Head of caudate nucleus (tissue), 42 donors: Measurements from ENCODE around the gene DLGAP4.

Experiments used
- DNase-seq, 42 donors: peaks; one replicate each; pipeline versions ENCODE4 v3.0.0 to v3.0.0-alpha.2; 2020 to 2021; ENCODE audit warnings: mixed read lengths in 7 of 42
- intact Hi-C: fragments of 100-400 bp; cut with DNase I; formaldehyde crosslinking; loops from one replicate; pipeline ENCODE4 v1.15.0; 2022

DLGAP4 gene

DNA sequence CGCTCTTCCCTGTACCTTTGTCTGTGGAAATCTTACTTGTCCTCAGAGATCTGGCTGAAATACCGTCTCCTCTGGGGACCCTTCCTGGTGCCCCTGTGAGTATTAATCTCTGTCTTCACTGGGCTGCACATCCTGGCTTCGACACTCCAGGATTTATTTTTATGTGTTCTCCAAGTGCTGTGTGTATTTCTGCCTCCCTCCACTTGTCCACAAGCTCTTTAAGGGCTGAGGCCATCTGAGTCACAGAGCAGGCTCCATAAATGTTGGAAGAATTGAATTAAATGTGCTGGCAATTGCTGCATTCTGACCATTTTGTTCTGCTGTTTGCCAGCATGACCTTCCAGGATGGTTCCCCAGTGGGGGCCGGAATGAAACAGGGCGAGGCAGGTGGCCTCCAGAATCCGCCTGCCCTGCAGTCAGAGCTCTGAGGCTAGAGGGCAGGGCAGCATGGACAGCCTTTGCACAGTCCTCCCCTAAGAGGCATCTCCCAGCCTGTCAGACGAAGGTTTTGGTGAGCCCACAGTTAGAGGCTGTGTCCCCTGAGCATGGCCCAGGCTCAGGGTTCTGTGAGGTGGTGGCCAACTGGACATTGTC is 105.8 kb downstream of the DLGAP4 start:
- intact Hi-C loops, result no loop called here
- no peak for DNase-seq

DNA sequence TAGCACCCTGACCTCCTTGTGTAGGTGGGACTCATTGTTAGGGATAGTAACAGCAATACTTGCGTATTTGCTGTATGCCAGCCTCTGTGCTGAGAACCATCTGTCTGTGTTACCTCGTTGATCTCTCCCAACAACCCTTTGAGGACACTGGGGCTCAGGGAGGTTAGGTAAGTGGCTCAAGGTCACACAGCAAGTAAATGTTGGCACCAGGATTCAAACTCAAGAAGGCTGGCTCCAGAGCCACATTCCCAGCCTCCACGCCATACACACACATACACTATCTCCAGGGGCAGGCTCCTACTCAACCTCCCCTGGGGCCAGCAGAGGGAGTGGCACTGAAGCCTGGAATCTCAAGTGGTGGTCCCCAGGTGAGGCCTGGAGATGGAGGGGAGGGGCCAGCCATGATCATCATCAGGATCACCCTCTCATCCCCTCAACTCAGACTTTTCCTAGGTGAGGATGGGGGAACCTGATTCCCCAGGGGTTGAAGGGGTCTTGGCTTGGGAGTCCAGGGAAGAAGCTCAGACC is 109.4 kb downstream of the DLGAP4 start:
- intact Hi-C loops, result no loop called here
- no peak for DNase-seq

DNA sequence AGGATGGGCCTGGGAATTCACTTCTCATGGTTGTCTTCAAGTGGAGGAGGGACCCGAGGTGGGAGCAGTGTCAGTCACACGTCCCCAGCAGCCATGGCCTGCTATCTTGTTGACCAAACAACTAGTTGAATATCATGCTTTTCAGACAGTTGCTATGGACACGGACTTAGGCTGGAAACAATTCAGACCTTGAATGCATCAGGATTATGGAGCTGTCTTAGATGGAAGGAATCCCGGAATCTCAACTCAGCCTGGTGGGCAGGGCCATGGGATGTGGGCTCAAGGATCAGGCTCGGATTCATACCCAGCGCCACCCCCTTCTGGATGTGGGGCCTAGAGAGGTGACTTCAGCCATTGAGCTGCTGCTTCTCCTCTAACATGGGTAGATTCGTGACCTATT is 112.6 kb downstream of the DLGAP4 start:
- no peak for DNase-seq
- intact Hi-C loops, result no loop called here

DNA sequence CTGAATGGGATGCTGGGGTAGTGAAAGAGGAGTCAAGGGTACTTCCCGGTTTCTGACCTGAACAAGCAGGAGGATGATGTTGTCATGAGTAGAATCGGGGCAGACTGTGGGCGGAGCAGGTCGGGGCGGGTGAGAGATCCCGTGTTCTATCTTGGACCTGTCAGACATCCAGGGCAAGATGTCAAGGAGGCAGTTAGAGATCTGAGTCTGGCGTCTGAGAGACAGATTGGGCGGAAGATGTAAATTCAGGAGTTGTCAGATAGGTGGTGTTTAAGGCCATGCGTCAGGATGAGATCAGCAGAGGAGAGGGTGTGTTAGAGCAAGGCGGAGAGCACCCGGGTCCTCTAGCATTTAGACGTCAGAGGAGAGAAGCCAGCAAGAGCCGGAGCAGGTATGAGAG is 115.5 kb downstream of the DLGAP4 start:
- DNase-seq, result peak in 30 of 42 donors; percentile 14 to 77 (median 42)
- intact Hi-C loops, result no loop called here

DNA sequence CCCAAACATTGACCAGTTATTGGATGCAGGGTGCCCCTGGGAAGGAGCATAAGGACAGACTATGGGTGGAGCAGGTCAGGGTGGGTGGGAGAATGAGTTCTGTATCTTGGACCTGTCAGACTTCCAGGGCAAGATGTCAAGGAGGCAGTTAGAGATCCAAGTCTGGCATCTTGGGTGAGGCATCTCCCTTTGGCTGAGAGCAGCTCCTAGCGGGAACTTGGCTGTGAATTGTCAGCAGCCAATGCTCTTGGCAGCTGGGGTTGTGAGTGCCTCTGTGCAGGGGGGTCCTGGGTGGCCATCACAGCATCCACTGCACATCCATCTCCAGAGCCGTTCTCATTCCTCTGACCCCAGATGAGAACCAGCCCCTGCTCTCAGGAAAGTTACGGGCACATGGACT is 118.2 kb downstream of the DLGAP4 start:
- DNase-seq, result no peak
- intact Hi-C loops, result no loop called here

DNA sequence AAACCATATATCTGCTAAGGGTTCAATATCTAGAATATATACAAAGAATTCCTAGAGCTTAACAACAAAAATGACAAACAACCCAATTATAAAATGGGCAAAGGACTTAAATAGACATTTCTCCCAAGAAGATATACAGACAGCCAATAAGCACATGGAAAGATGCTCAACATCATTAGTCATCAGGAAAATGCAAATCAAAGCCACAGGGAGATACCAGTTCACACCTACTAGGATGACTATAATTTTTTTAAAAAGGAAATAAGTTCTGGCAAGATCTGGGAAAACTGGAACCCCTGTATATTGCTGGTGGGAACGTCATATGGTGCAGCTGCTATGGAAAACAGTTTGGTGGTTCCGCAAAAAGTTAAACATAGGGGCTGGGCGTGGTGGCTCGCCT is 119.0 kb downstream of the DLGAP4 start:
- no peak for DNase-seq
- intact Hi-C loops, result no loop called here

DNA sequence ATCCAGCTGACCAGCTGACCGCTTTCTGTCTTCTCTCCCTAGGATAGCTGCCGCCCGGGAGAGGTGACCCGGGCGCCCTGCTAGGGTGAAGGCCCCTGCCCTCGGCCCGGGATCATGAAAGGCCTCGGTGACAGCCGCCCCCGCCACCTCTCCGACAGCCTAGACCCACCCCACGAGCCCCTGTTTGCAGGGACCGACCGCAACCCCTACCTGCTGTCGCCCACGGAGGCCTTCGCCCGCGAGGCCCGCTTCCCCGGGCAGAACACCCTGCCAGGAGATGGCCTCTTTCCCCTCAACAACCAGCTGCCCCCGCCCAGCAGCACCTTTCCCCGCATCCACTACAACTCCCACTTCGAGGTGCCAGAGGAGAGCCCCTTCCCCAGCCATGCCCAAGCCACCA is 125.5 kb downstream of the DLGAP4 start:
- no peak for DNase-seq
- intact Hi-C loops, result no loop called here

DNA sequence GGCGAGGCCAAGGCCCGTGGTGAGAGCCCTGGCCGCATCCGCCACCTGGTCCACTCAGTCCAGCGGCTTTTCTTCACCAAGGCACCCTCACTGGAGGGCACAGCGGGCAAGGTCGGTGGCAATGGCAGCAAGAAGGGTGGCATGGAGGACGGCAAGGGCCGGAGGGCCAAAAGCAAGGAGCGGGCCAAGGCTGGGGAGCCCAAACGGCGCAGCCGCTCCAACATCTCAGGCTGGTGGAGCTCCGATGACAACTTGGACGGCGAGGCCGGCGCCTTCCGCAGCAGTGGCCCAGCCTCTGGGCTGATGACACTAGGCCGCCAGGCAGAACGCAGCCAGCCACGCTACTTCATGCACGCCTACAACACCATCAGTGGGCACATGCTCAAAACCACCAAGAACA is 126.0 kb downstream of the DLGAP4 start:
- intact Hi-C loops, result no loop called here
- DNase-seq, result no peak

DNA sequence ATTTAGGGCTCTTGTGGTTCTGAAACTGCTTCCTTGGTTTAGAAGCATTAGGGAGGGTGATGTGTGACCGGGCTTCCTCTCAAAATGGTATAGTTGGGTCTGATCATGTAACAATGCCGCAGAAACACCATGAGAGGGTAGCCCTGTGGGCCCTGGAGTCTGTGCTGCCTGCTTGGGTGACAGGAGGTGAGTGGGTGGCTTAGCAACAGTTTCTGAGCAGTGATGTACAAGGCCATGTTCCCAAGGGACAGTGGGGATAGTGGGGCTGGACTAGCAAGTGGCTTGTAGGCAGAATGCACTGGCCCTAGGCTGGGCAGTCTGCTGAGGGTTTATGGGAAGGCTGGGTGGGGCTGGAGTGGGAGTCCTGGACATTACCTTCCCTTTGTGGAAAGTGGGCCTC is 128.2 kb downstream of the DLGAP4 start:
- peak in 1 of 42 donors; percentile 38 for DNase-seq
- intact Hi-C loops, result no loop called here

DNA sequence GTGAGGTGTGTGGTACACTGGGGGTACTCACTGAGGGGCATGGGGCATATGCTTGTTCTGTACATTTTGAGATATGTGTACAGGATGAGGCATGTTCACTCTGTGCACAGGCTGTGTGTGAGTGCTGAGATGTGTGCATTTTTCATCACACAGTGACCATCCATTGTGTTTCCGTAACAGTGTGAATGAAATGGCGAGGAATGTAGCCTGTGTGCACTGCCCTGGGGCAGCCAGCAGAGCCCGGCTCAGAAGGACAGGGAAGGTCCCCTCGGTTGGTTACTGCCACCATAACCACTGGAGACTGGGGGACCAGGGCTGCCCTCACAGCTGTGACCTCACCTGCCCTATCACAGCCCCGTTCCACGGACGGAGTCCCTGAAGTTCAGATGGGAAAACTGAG is 129.0 kb downstream of the DLGAP4 start:
- intact Hi-C loops, result no loop called here

DNA sequence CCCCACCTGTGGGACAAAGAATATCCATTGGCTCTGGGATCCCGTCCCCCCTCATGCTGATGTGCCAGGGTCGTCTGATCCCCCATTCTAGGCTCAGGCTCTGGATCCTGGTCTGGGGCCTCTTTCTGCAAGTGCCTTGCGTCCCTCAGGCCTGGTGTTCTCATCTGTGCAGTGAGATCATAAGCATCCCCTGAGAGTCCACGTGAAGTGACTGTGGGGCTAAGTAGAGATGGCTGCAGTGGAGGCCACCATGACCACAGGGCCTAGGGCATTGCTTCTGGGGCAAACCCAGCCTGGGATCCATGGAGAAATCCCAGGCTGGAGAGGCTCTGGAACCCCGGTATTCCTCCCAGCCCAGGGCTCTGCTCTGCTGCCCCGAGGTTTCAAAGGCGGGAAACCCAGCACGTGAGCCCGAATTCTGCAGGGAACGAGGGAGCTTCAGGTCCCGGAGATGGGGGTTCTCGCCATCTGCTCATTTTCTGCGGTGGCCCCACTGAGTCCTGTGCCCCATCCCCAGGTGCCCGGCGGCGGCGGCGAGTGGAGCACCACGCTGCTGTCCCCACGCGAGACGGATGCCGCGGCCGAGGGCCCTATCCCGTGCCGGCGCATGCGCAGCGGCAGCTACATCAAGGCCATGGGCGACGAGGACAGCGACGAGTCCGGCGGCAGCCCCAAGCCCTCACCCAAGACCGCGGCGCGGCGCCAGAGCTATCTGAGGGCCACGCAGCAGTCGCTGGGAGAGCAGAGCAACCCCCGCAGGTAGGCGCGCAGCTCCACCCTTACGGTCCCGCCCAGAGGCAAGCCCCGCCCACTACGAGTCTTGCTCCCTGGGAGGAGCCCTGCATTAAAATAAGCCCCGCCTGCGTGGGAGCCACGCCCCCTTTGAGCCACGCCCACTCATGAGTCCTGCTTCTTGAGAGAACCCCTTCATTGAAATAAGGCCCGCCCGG is 129.7 kb downstream of the DLGAP4 start:
- intact Hi-C loops, result no loop called here
- peak; percentile 30 to 84 (median 66) for DNase-seq

More for the DNA sequence above, 129.0 kb downstream of the DLGAP4 start:
- no peak for DNase-seq

DNA sequence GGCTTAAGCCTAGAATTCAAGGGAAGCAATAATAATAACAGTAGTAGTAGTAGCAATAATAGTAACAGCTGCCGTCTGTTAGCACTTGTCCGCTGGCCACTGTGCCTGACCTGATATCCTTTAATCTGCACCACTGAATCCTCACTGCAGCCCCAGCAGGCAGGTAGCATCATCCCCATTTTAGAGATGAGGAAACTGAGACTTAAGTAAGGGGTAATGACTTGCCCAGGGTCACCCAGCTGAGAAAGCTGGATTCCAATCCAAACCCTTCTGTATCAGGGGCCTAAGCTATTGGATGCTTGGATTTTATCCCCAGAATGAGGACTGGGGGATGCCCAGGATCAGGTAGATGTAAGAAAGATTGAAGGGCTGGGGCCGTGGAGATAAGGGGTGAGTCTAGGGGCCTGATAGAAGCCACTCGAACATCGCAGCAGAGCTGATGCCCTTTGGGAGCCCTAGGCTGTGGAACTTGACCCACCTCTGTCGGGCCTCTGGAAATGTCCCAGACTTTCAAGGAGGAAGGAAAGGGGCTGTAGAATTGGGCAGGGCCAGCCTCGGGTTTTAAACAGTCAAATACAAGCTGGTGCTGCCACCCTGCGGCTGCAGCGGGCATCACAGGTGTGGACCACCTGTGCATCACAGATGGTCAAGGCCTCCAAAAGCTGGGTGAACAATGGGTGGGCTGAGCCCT is 133.0 kb downstream of the DLGAP4 start:
- DNase-seq, result peak; percentile 40 to 88 (median 75)
- intact Hi-C loops, result no loop called here

DNA sequence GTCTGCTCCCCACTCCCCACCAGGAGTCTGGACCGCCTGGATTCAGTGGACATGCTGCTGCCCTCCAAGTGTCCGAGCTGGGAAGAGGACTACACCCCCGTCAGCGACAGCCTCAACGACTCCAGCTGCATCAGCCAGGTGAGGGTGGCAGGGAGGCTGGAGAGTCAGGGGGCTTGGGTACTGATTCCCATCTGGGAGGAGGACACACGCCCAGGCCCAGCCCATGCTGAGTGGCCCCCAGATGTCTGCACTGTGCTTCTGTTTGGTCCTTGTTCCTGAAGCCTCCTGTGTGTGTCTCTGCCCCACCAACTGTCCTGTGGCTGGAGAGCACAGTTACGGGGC is 133.6 kb downstream of the DLGAP4 start:
- intact Hi-C loops, result no loop called here

DNA sequence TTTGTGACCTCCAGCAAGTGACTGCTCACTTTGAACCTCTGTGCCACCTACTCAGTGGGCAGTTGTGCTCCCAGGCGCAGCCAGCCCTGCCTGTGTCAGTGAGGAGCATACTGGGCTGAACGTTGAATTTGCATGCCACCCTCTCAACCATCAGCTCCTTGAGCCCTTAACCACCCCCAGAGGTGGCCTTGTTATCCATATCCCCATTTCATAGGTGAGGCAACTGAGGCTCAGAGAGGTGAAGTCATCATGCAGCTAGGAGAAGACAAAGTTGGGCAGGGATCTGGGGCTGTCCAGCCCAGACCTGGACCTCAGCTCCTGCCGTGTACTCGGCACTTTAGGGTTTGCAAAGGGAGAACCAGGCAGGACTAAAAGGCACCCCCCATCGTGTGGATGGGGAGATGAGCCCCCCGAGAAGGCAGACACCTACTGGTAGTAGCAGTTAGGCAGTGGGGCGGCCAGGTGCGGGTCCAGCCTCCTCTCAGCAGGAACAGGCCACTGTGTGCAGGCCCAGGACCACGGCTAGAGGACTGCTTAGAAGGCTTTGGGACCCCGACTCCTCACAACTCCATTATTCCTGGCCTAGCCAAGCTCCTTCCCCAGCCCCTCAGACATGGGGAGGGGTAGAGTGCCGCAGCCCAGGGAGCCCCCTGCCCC is 134.4 kb downstream of the DLGAP4 start:
- intact Hi-C loops, result no loop called here
- no peak for DNase-seq

More for the DNA sequence above, 133.6 kb downstream of the DLGAP4 start:
- no peak for DNase-seq

DNA sequence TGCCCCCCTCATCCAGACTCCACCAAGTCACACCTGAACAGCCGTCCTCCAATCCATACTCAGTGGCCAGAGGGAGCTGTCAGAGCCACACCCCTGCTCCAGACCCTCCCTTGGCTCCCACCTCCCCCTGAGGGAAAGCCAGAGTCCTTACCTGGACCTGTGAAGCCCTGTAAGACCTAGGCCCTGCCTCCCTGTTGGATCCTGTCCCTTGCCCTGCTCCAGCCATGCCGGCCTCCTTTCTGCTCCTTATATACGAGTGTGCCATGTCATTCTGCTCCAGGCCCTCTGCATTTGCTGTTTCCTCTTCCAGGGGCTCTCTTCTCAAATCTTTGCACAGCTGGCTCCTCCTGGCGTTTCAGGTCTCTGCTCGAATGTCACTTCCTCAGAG is 134.9 kb downstream of the DLGAP4 start:
- no peak for DNase-seq
- intact Hi-C loops, result no loop called here

DNA sequence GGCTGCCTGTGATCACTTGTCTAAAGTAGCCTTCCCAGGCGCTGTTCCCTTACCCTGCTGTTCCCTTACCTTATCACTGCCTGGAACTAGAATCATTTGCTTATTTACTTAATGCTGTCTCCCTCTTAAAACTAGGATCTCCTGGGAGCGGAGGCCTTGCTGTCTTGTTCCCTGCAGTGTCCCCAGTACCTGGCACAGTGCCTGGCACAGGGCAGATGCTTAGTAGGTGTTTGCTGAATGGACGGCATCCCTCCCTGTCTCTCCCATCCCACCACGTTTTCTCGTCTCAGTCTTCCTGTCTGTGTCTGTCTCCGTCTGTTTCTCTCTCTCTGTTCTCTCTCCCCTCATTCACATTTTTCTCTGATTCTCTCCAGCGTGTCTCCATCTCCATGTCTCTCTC is 135.3 kb downstream of the DLGAP4 start:
- no peak for DNase-seq
- intact Hi-C loops, result no loop called here

DNA sequence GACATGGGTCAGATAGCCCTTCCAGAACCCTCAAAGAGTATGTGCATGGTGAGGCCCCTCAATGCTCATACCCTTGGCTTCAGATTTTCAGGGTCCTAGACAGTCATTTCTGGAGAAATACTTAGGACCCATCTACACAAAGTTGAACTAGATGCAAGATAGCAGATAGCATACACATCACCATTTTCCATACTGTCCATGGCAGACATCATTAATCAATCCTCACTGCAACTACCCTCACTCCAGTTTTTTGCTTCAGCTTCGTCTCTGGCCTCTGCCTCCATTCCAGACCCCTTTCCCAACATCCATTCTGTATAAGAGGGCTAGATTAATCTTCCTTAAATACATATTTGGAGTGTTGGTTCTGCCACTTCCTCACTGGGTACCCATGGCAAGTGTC is 139.7 kb downstream of the DLGAP4 start:
- intact Hi-C loops, result no loop called here
- DNase-seq, result no peak

DNA sequence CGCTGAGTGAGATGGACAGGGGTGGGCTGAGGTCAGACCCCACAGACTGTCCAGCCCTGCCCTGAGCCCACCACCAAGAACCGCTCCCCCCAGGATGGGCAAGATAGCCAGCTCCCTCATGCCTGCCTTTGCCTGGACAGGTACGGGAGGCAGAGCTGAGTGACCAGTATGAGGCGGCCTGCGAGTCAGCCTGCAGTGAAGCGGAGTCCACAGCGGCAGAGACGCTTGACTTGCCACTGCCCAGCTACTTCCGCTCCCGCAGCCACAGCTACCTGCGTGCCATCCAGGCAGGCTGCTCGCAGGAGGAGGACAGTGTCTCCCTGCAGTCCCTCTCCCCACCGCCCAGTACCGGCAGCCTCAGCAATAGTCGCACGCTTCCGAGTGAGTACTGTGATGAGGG is 140.4 kb downstream of the DLGAP4 start:
- intact Hi-C loops, result no loop called here
- no peak for DNase-seq

DNA sequence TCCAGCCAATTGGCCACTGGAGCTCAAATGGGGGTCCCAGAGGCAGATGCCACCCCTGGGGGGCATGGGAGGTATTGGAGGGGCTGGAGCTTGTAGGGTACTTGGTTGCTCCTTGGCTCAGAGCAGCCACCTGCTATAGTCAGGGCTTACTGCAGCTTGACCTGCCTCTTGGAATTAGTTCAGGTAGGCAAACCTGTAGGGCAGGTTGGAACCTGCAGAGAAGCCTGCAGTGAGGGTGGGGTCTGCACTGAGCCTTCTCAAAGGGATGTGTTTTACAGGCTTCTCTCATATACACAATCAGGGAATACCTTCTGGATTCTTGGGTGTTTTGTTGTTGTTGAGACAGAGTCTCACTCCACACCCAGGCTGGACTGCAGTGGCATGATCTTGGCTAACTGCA is 141.0 kb downstream of the DLGAP4 start:
- intact Hi-C loops, result no loop called here
- DNase-seq, result no peak

DNA sequence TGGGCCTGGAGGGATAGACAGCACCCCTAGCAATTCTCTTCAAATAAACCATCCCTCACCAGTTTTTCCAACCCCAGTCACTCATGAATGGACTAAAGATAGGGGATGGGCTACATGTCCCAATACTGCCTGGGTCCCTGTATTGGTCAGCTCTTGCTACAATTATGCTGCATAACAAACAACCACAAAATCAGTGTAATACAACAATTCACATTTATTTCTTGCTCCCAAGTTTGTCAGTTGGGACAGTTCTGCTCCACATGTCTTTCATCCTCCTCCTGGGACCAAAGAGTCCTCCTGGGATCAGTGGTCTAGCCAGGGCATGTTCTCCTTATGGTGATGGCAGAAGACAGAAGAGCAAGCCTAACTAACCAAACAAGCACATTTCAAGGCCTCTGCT is 143.5 kb downstream of the DLGAP4 start:
- DNase-seq, result no peak
- intact Hi-C loops, result no loop called here
